ENCODE data around the gene MYLK.

- TF ChIP-seq, protein P1, sequence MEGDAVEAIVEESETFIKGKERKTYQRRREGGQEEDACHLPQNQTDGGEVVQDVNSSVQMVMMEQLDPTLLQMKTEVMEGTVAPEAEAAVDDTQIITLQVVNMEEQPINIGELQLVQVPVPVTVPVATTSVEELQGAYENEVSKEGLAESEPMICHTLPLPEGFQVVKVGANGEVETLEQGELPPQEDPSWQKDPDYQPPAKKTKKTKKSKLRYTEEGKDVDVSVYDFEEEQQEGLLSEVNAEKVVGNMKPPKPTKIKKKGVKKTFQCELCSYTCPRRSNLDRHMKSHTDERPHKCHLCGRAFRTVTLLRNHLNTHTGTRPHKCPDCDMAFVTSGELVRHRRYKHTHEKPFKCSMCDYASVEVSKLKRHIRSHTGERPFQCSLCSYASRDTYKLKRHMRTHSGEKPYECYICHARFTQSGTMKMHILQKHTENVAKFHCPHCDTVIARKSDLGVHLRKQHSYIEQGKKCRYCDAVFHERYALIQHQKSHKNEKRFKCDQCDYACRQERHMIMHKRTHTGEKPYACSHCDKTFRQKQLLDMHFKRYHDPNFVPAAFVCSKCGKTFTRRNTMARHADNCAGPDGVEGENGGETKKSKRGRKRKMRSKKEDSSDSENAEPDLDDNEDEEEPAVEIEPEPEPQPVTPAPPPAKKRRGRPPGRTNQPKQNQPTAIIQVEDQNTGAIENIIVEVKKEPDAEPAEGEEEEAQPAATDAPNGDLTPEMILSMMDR (IDR thresholded peaks at IDR 0.05; ENCODE audit: low read depth, low read length, missing input control): no peak
- TF ChIP-seq GABPA (IDR thresholded peaks at IDR 0.05 in 1 of 2, conservative IDR thresholded peaks at IDR 0.05 in 1 of 2) (no peak), ZBTB33 (IDR thresholded peaks at IDR 0.05) (no peak), ATF3 (IDR thresholded peaks at IDR 0.05) (no peak), JUND (IDR thresholded peaks at IDR 0.05) (no peak), YY1 (IDR thresholded peaks at IDR 0.05) (no peak), RXRA (IDR thresholded peaks at IDR 0.05) (no peak), FOXA1 (IDR thresholded peaks at IDR 0.05) (no peak), RAD21 (IDR thresholded peaks at IDR 0.05) (no peak), FOXA2 (IDR thresholded peaks at IDR 0.05) (no peak)
- TF ChIP-seq, protein P2, sequence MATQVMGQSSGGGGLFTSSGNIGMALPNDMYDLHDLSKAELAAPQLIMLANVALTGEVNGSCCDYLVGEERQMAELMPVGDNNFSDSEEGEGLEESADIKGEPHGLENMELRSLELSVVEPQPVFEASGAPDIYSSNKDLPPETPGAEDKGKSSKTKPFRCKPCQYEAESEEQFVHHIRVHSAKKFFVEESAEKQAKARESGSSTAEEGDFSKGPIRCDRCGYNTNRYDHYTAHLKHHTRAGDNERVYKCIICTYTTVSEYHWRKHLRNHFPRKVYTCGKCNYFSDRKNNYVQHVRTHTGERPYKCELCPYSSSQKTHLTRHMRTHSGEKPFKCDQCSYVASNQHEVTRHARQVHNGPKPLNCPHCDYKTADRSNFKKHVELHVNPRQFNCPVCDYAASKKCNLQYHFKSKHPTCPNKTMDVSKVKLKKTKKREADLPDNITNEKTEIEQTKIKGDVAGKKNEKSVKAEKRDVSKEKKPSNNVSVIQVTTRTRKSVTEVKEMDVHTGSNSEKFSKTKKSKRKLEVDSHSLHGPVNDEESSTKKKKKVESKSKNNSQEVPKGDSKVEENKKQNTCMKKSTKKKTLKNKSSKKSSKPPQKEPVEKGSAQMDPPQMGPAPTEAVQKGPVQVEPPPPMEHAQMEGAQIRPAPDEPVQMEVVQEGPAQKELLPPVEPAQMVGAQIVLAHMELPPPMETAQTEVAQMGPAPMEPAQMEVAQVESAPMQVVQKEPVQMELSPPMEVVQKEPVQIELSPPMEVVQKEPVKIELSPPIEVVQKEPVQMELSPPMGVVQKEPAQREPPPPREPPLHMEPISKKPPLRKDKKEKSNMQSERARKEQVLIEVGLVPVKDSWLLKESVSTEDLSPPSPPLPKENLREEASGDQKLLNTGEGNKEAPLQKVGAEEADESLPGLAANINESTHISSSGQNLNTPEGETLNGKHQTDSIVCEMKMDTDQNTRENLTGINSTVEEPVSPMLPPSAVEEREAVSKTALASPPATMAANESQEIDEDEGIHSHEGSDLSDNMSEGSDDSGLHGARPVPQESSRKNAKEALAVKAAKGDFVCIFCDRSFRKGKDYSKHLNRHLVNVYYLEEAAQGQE (IDR thresholded peaks at IDR 0.05): no peak
- TF ChIP-seq, protein P3, sequence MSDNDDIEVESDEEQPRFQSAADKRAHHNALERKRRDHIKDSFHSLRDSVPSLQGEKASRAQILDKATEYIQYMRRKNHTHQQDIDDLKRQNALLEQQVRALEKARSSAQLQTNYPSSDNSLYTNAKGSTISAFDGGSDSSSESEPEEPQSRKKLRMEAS (IDR thresholded peaks at IDR 0.05): no peak
These were observed 36.3 kb upstream of the MYLK start for GRCh38 chr3:123920383-123920782.

Data from liver (tissue), 3 donors.